NCI-H2081 treated with DMSO at 0.1 percent for 48 hours (cell line): ENCODE results near the gene CGNL1.

Experiments used
- DNase-seq: peaks from one replicate; lab custom pipeline; 2025; lab: John Stamatoyannopoulos, UW

CGNL1 gene

GRCh38 chr15:57548835-57549234 is 172.5 kb downstream of the CGNL1 start:
- DNase-seq: no peak

DNA sequence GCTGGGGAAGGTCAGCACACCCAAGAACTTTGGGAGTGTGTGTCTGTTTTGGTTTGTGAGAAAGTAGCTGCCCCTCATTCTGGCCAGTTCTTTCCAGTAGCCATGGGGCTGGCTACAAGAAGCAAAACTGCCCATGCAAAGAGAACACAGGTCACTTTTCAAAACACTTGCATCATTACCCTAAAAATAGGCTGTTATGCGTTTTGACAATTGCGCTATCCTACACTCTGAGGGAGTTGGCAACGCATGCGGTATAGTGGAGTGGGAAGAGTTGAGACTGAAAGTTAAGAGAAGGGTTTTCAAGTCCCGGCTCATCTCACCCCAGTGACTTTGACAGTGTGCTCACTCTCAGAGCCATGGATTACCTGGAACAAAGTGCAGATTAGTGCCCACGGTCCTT is 173.6 kb downstream of the CGNL1 start:
- DNase-seq: no peak

- no peak for DNase-seq
Observed at GRCh38 chr15:57550640-57551039, 174.3 kb downstream of the CGNL1 start.

- no peak for DNase-seq
Observed at GRCh38 chr15:57551715-57552677, 175.7 kb downstream of the CGNL1 start.

DNA sequence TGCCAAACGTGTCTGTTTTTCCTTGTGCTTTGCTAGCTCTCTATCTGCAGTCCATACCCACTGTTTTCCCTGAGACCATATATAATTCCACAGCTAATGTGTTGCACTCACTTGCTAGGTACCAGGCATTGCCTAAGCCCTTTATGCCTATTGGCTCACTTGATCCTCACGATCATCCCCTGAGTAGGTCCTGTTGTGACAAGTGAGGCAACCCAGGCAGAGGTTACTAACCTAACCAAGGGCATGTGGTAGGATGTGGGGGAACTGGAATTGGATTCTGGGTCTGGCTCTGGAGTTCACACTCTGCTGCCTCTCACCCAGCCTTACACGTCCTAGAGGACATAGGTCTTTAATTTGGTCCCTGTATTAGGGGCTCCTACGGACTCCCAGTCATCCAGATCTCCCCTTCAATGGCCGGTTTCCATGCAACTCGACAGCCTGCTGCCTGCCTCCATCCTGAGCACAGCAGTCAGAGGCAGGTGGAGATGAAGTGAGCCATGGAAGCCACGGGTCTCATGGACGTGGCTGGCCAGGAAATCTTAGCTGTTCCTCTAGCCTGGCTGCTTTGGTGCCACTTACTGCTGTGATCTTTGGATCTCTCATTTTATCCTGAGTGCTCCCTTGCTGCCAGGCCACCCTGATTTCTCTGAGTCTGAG is 176.5 kb downstream of the CGNL1 start:
- DNase-seq: no peak

DNA sequence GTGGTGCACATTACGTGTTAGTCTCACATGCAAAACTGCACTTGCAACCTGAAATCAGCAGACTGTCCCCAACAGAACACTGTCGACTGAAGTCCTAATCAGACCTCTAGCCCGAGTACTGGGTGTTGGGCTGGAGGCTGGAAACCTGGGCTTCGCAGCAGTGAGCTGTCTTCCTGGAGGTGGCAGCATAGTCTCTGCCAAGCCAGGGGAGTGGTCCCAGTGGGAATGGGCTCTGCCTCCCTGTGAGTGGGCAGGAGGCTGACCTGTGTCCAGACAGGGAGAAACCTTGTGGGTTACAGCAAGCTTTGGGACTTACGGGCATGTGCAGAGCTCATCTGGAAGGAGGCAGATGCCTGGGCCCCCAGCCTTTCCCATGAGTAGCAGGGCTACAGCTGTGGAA is 177.2 kb downstream of the CGNL1 start:
- DNase-seq: no peak

DNA sequence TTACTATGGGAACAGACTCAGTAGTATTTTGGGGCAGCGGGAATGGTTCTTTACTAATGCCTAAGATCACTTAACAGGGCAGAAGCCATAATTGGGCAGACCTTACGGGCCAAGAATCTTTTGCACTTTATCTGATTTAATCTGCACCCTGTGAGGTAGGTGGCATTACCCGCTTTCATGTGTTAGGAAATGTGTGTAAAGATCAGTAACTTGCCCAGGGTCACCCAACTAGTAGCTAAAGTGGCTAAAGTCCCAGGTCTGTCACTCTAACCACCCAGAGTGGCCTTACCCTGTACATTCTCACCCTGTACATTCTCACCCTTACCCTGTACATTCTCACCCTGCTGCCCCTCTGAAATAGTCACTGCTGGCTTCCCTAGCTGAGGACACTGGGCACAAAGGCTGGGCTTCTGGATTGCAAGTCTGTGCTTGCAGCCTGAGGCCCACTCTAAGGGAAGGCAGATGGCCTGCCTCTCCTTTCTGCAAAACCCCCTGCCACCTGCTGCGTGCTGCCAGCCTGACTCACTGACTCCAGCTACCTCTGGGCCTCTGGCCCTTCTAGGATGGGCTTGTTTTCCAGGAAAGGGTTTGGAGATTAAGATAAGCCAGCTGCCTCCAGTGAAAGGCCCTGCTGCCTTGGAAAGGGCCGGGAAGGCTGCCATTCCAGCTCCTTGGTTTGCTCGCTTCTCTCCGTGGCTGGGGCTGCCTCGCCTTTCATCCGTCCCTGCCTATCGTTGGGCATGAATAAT is 177.9 kb downstream of the CGNL1 start:
- DNase-seq: no peak

GRCh38 chr15:57554812-57555179 is 178.5 kb downstream of the CGNL1 start:
- DNase-seq: no peak

GRCh38 chr15:57555270-57555669 is 179.0 kb downstream of the CGNL1 start:
- no peak for DNase-seq

- no peak for DNase-seq
Observed at GRCh38 chr15:57556040-57556439, 179.7 kb downstream of the CGNL1 start.

DNA sequence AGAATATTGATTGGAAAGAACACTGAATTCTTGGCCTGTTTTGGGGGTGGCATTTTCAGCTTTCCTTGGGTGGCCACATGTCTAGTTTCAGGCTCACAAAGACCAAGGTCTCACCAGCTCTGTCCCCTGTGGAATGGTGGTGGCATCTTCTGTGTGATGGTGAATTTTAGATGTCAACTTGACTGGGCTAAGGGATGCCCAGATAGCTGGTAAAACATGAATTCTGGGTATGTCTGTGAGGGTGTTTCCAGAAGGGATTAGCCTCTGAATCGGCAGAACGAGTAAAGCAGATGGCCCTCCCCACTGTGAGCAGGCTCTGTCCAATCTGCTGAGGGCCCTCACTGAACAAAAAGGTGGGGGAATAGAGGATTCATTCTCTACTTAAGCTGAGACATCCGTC is 181.0 kb downstream of the CGNL1 start:
- no peak for DNase-seq

DNA sequence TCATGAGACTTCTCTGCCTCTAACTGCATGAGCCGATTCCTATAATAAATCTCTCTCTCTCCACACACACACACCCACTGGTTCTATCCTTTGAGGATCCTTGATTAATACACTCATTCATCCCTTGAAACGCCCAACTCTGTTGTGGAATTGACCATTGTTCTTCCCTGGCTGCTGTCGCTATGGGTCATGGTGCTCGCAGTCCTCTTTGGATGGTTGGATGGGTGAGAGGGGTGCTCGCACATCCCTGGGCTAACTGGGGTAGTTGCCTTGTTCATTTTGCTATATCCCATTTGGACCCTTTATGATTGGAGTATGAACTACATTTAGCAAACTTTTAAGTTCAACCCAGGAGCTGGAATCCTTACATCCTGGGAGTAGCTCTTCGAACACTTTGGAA is 181.5 kb downstream of the CGNL1 start:
- DNase-seq: no peak

DNA sequence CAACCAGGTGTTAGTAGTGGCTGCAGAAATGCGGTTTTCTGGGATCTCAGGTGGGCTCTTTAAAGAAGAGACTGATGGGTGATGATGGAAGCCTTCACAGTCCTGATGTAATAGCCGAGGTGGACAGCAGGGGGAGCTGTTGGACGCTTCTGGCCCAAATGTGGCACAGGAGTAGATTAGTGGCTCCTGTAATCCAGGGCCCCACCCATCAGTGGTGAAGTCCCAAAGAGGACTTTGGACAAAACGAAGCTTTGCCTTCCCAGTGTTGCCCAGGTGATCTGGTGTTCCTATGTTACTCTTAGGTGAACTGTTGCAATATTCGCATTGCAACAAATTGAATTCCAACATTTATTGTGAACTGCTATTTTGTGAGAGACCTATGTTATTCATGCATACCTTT is 183.6 kb downstream of the CGNL1 start:
- DNase-seq: no peak

- peak; percentile 65 for DNase-seq
Observed at GRCh38 chr15:57561041-57561711, 184.9 kb downstream of the CGNL1 start.

GRCh38 chr15:57562196-57562769 is 186.0 kb downstream of the CGNL1 start:
- no peak for DNase-seq

DNA sequence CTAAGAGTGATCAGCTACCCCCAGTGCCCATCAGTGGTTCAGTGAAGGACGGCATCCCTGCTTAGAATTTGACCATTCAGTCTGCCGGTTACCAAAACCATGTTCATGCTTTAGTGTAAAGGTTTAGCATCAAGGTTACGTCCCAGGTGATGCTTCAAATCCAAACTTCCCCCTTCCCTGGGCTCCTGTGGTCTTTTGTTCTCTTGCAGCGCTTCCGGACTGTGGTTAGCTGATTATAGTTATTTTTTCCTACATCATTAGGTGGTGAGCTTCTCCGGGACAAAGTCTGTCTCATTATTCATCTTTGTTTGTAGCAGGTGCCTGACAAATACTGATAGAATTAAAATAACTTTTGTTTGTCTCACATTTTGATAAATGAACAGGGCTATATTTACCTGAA is 187.1 kb downstream of the CGNL1 start:
- no peak for DNase-seq

GRCh38 chr15:57565311-57565710 is 189.0 kb downstream of the CGNL1 start:
- DNase-seq: no peak

DNA sequence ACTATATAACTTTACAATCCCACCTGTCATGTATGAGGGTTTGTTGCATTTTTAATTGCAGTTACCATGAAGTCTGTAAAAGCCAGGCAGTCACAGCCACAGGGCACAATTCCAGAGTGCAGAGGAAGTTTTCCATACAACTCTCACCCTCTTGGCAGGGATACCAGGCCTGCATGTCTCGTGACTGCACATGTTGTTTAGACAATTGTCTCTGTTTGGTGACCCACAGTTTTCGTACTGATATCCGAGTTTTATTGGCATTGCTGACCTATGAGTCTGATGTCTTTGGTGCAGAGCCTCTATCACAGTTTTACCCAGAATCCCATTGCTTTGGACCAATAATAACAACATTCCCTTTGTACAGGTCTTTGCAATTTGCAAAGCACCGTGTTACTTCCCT is 190.5 kb downstream of the CGNL1 start:
- DNase-seq: no peak

DNA sequence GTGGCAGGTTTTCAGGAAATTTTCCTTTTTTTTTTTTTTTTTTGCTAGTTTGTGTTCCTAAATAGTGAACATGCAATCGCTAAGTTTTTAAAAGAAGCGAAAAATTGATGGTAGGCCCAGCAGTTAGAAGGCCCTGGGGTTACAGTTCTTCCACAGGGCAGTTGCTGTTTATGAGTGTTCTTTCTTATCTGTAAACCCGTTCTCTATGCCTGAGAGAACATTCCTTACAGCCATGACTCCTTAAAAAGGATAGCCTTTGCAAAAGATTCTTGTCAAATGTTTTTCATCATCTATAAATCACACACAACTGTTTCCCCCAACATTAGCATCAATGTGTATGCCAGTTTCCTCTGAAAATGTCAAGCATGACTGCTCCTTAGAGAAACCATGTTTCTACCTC is 191.6 kb downstream of the CGNL1 start:
- no peak for DNase-seq

GRCh38 chr15:57568299-57568698 is 192.0 kb downstream of the CGNL1 start:
- no peak for DNase-seq

DNA sequence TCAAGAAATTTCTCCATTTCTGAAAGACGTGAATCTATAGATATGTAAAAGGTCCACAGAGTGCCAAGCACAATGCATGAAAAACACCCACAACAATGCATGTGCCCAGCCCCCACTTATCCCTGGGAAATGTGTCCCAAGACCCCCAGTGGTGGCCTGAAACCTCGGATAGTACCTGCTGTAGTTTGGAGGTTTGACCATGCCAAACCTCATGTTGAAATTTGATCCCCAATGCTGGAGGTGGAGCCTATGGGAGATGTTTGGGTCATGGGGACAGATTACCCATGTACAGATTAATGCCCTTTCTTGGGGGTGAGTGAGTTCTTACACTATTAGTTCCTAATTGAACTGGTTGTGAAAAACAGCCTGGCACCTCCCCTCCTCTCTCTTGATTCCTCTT is 194.0 kb downstream of the CGNL1 start:
- DNase-seq: no peak

GRCh38 chr15:57570994-57571393 is 194.7 kb downstream of the CGNL1 start:
- DNase-seq: no peak
